ENCODE measurements around the gene SLC29A1. TPM values are rescaled to one million over a fixed set of nuclear protein-coding genes. Genes with fewer than 3 reads are reported as not detected.

Gene SLC29A1
- total RNA-seq, 1 experiment from 2014 or later = 45.3 TPM

DNA sequence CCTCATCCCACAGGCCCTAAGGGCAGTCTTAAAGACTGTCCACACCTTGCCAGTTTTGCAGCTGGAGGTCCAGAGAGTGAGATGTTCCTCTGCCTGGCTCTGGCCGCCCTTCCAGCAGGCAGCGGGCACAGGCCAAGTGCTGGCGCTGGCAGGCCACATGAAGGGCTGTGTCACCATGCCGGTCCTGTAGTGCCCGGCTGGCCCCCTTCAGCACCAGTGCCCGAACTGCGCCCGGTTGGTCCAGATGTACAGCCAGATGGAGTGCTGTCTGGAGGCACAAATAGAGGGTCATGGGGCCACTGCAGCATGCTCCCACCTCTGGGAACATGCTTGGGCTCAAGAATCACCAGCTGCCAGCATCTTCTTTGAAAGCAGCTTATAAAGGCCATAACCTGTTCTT lies 38.2 kb downstream of the SLC29A1 start:
- Histone ChIP-seq H2AFZ (no peak overlapping the region), H3K36me3 (ENCODE audit: low read depth) (no peaks in the 10 kb centered on the region), H3F3A (ENCODE audit: insufficient read depth, low read depth) (peaks cover 17% of the 10 kb centered on the region; the same call in 1 of the 2 replicates), H3K27ac (no peak overlapping the region), H3K4me2 (no peak overlapping the region), H3K27me3 (ENCODE audit: insufficient read depth, low read depth) (no peaks in the 10 kb centered on the region), H4K20me1 (ENCODE audit: insufficient read depth) (peaks cover under 1% of the 10 kb centered on the region), H3K9me3 (ENCODE audit: insufficient read depth, low read depth) (no peaks in the 10 kb centered on the region), H3K4me3 (no peak overlapping the region), H3K4me1 (replicated peaks; ENCODE audit: insufficient read depth) (peaks cover 21% of the 10 kb centered on the region), H3K9me2 (ENCODE audit: insufficient read depth) (no peaks in the 10 kb centered on the region), H3K79me2 (ENCODE audit: low read depth) (peaks cover 32% of the 10 kb centered on the region)
- no peak for TF ChIP-seq EZH2 (IDR thresholded peaks at IDR 0.05; ENCODE audit: low read depth)
- TF ChIP-seq CTCF (conservative IDR thresholded peaks at IDR 0.05) = no peak
- BruUV-seq (replicated peaks) = no TSS peak
- peak in 1 of 2 experiments; percentile 30 for DNase-seq
- ChIA-PET POLR2A (ENCODE audit: unreplicated experiment) (no interaction called here), CTCF (interaction anchor here (0.5 kb wide), 1 partner anchor 17 kb away, joined by 4 read pairs; no protein-coding TSS in a partner anchor)
- intact Hi-C loops (cut with micrococcal nuclease; ENCODE audit: unreplicated experiment) = no loop called here

GRCh38 chr6:44262467-44263353 lies 39.3 kb downstream of the SLC29A1 start:
- H3K9me2 ChIP-seq (ENCODE audit: insufficient read depth) = no peaks in the 10 kb centered on the region
- H3K27ac ChIP-seq = no peak overlapping the region
- no peaks in the 10 kb centered on the region; the same call in 1 of the 2 replicates for H4K20me1 ChIP-seq (ENCODE audit: insufficient read depth)
- intact Hi-C loops (cut with micrococcal nuclease; ENCODE audit: unreplicated experiment) = no loop called here
- H3K9me3 ChIP-seq (ENCODE audit: insufficient read depth, low read depth) = no peaks in the 10 kb centered on the region
- POLR2A ChIA-PET (ENCODE audit: unreplicated experiment) = no interaction called here
- H3K79me2 ChIP-seq (ENCODE audit: low read depth) = peaks cover 26% of the 10 kb centered on the region
- H3K36me3 ChIP-seq (ENCODE audit: low read depth) = no peaks in the 10 kb centered on the region
- H3K4me1 ChIP-seq (replicated peaks; ENCODE audit: insufficient read depth) = peaks cover 21% of the 10 kb centered on the region
- H3K4me2 ChIP-seq = peak overlapping the region; percentile 100
- CTCF ChIA-PET = interaction anchor here (0.7 kb wide), 1 partner anchor 548 kb away, joined by 4 read pairs; no protein-coding TSS in a partner anchor
- DNase-seq = no peak
- TF ChIP-seq EZH2 (IDR thresholded peaks at IDR 0.05; ENCODE audit: low read depth) (no peak), CTCF (conservative IDR thresholded peaks at IDR 0.05) (no peak)
- BruUV-seq (replicated peaks) = no TSS peak
- H2AFZ ChIP-seq = no peak overlapping the region
- no peaks in the 10 kb centered on the region for H3K27me3 ChIP-seq (ENCODE audit: insufficient read depth, low read depth)
- H3F3A ChIP-seq (ENCODE audit: insufficient read depth, low read depth) = peaks cover 14% of the 10 kb centered on the region; the same call in 1 of the 2 replicates
- H3K4me3 ChIP-seq = no peak overlapping the region

GRCh38 chr6:44263354-44264100 lies 40.1 kb downstream of the SLC29A1 start:
- no peaks in the 10 kb centered on the region for H3K27me3 ChIP-seq (ENCODE audit: insufficient read depth, low read depth)
- peak in 1 of 2 experiments; percentile 32 for DNase-seq
- CTCF ChIA-PET = no interaction called here
- no TSS peak for BruUV-seq (replicated peaks)
- no peaks in the 10 kb centered on the region; the same call in 1 of the 2 replicates for H4K20me1 ChIP-seq (ENCODE audit: insufficient read depth)
- peak overlapping the region; percentile 89; the same call in 1 of the 2 replicates for H3K4me3 ChIP-seq
- peaks cover 21% of the 10 kb centered on the region for H3K4me1 ChIP-seq (replicated peaks; ENCODE audit: insufficient read depth)
- no peak overlapping the region for H3K27ac ChIP-seq
- H3K9me2 ChIP-seq (ENCODE audit: insufficient read depth) = no peaks in the 10 kb centered on the region
- POLR2A ChIA-PET (ENCODE audit: unreplicated experiment) = interaction anchor here (0.6 kb wide), 1 partner anchor 49 kb away, joined by 3 read pairs; no protein-coding TSS in a partner anchor
- no peaks in the 10 kb centered on the region for H3K9me3 ChIP-seq (ENCODE audit: insufficient read depth, low read depth)
- peak overlapping the region; percentile 100 for H3K4me2 ChIP-seq
- H3F3A ChIP-seq (ENCODE audit: insufficient read depth, low read depth) = peaks cover 6% of the 10 kb centered on the region; the same call in 1 of the 2 replicates
- TF ChIP-seq CTCF (conservative IDR thresholded peaks at IDR 0.05) (no peak), EZH2 (IDR thresholded peaks at IDR 0.05; ENCODE audit: low read depth) (no peak)
- H3K79me2 ChIP-seq (ENCODE audit: low read depth) = peaks cover 26% of the 10 kb centered on the region
- intact Hi-C loops (cut with micrococcal nuclease; ENCODE audit: unreplicated experiment) = no loop called here
- H2AFZ ChIP-seq = no peak overlapping the region
- no peaks in the 10 kb centered on the region for H3K36me3 ChIP-seq (ENCODE audit: low read depth)

Measured in PC-9 (cell line).